WI38 (cell line): Measurements from ENCODE around the gene PLCE1.

Source experiments
- H3K4me3 ChIP-seq: 2 replicates; pipeline ENCODE4 v1.5.1; 2011; ENCODE audit warnings: low read depth, mild to moderate bottlenecking, control low read depth, low read length
- TF ChIP-seq, protein P1 (sequence below): IDR thresholded peaks from 2 replicates; pipeline ENCODE4 v1.5.1; 2012; ENCODE audit warnings: low read depth, mild to moderate bottlenecking, control low read depth, low read length

The PLCE1 gene

GRCh38 chr10:94001416-94001810 lies 7.7 kb downstream of the PLCE1 start:
- no peak overlapping the region for H3K4me3 ChIP-seq
- TF ChIP-seq, protein P1, sequence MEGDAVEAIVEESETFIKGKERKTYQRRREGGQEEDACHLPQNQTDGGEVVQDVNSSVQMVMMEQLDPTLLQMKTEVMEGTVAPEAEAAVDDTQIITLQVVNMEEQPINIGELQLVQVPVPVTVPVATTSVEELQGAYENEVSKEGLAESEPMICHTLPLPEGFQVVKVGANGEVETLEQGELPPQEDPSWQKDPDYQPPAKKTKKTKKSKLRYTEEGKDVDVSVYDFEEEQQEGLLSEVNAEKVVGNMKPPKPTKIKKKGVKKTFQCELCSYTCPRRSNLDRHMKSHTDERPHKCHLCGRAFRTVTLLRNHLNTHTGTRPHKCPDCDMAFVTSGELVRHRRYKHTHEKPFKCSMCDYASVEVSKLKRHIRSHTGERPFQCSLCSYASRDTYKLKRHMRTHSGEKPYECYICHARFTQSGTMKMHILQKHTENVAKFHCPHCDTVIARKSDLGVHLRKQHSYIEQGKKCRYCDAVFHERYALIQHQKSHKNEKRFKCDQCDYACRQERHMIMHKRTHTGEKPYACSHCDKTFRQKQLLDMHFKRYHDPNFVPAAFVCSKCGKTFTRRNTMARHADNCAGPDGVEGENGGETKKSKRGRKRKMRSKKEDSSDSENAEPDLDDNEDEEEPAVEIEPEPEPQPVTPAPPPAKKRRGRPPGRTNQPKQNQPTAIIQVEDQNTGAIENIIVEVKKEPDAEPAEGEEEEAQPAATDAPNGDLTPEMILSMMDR = no peak

DNA sequence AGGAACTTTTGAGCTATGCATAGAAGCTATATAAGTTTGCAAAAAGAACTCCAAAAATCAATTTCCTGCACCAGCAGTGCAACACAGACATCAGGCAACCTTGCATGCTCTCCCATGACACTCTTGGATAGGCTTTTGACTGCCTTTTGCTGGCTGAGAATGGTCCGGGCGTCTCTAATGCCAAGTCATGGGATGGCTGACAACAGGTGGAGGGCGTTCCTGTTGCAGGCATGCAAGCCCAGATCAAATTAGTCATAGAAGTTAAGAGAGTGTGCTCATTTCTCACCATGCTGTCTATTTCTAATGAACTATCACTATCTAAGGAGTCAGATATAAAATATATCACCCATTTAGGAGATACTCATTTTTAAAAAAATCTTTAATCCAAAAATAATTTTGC lies 8.4 kb downstream of the PLCE1 start:
- TF ChIP-seq, protein P1 = no peak

DNA sequence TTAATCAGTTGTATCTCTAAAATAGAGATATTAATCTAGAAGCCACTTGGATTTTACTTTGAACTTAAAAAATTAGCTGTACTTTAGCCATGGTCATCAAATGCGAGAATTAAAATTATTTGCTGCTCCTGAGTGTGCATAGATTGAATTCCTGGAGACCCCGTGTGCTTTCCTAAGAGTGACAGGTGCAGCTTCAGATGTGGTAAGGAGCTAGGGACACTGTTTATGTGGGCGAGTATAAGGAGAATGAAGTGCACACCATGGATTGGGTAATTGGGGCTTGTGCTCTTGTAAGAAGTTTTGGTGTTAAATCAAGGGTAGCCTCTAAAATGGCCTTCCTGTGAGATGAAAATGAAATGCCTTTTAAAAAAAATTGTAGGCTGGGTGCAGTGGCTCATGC lies 9.8 kb downstream of the PLCE1 start:
- TF ChIP-seq, protein P1 = no peak
- no peak overlapping the region for H3K4me3 ChIP-seq

More for the DNA sequence above, 8.4 kb downstream of the PLCE1 start:
- no peak overlapping the region for H3K4me3 ChIP-seq

DNA sequence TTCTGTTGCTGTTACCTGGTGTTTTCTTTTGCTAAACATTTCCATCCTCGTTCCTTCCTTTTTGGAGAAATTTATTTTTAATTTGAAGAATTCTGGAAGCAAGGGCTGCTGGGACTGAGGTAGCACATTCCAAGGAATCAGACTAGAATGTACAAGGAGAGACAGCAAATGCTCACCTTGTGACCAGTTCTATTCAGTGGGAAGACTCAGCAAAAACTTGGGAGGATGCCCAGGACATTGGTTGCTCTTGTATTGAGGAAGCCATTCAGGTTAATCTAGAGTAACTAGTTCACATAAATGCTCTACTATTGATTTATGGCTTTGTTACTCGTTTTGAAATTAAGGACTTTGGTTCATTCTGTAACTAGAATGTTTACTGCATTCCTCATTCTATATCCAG lies 11.3 kb downstream of the PLCE1 start:
- H3K4me3 ChIP-seq = no peak overlapping the region
- TF ChIP-seq, protein P1 = no peak

GRCh38 chr10:94006591-94007550 lies 13.1 kb downstream of the PLCE1 start:
- TF ChIP-seq, protein P1 = no peak
- H3K4me3 ChIP-seq = no peak overlapping the region

DNA sequence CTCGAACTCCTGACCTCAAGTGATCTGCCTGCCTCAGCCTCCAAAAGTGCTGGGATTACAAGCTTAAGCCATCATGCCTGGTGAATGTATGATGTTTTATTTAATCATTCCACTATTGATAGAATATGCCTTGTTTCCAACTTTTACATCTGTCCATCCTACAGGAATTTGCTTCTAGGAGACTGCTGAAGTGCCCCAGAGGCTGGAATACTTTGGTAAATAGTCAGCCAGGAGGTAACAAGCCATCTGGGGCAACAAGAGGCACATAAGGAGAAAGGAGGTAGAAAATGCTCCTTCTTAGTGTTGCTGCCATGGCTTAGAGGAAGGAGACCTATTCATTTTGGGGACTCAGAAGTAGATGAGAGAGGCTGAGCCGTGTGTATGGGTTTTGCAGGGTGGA lies 14.8 kb downstream of the PLCE1 start:
- TF ChIP-seq, protein P1 = no peak

DNA sequence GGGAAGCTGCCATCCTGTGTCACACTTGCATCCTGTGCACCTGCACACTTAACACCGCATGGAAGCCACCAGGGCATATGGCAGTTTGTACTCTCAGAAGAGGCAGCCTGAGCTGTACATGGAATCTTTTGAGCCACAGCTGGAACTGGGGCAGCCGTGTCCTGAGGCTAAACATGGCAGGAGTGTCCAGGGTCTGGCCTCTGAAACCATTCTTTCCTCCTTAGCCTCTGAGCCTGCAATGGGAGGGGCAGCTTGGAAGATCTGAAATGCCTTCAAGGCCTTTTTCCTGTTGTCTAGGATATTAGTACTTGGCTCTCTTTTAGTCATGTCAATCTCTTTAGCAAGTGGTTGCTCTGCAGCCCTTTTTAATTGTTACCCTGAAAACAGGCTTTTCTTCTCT lies 16.4 kb downstream of the PLCE1 start:
- H3K4me3 ChIP-seq = no peak overlapping the region
- TF ChIP-seq, protein P1 = no peak

More for the DNA sequence above, 14.8 kb downstream of the PLCE1 start:
- H3K4me3 ChIP-seq = no peak overlapping the region
